Cardiac fibroblast (primary cell): ENCODE measurements around the gene WFDC1.
A peak's percentile ranks its signal among the peaks of the same experiment; 100 is the strongest.

Source experiments
- DNase-seq, 2 donors: peaks; one replicate each; pipeline versions ENCODE4 v3.0.0 to v3.0.0-alpha.2; 2010; ENCODE audit warnings: low read depth in 2 of 2
- H3K4me3 ChIP-seq, 2 donors: replicated peaks in 1 of 2; 1 replicate in 1 of 2; 2 replicates in 1 of 2; pipeline ENCODE4 v1.5.1; 2011; ENCODE audit warnings: low read depth in 2 of 2, low read length in 2 of 2, mild to moderate bottlenecking in 2 of 2, moderate library complexity in 1 of 2
- CTCF ChIP-seq: IDR thresholded peaks from one replicate; pipeline ENCODE4 v1.5.1; 2011; ENCODE audit warnings: low read depth, mild to moderate bottlenecking, low read length, inconsistent platforms

Gene WFDC1

DNA sequence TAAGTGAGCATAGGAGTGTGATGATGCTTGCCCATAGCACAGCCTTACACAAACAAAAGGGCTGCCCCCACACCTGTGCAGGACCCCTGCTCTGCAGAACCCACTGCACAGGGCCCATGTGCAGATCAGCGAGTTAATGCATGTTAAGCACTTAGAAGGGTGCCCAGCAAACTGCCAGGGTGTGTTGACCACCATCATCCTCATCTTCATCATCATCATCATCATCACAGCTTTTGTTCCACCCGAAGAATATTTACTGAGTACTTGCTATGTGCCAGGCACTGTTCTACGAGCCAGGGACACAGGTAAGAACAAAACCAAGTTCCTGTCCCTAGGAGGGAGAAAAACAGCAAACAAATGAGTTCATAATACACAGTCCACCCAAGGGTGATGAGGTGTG is 11.9 kb downstream of the WFDC1 start:
- no peak overlapping the region for H3K4me3 ChIP-seq
- TF ChIP-seq CTCF, result no peak
- no peak for DNase-seq

DNA sequence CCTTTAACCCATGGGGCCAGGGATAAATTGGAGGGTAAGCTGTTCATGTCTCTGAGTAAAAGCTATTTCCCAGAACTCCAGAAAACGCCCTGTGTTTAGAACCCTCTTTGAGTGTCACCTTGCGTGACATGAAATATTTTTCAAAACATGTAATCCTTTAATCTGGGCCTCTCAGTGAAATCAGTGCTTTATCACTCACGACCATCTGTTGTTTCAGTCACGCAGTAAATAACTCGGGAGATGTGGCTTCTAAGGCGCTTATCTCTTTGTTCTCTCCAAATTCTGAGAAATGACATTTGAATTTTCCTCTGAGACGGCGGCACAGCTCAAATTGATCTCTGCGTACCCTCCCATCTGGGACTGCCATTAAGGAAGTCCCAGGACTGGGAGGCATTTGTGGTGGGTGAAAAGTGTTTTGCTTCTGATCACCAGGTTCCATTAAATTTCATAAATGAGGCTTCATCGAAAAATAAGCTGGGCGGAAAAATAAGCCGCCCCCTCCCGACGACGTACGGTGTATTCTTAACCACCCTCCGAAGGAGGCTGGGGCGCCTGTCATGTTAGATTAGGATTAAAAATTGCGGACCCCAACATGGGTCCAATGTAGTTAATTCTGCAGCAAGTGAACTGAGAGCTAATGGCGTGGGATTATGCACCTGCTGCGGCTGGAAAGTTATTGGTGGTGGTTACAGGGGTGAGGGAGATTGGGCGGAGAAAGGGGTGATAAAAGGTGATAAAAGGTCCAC is 12.7 kb downstream of the WFDC1 start:
- no peak for TF ChIP-seq CTCF
- no peak overlapping the region for H3K4me3 ChIP-seq
- no peak for DNase-seq

DNA sequence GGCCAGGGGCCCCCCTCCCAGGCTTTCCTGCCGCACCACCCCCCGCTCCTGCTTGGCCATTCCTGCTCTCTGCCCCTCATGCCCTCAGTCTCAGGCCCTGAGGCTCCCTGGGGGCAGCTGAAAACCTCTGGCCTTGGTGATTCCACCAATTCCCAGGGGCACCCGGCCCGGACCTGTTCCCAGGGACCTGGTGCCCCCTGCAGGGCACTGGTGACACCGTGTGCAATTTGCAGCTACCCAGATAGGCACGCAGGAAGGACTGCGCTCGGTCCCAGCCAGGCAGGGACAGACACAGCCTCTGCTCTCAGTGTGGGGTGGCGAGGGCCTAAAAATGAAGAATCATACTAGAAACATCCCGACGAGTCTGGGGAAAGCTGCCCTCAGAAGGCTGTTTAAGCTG is 13.4 kb downstream of the WFDC1 start:
- peak; percentile 69 for TF ChIP-seq CTCF
- no peak overlapping the region for H3K4me3 ChIP-seq
- DNase-seq, result peak; percentile 67 to 69

GRCh38 chr16:84310642-84311041 is 16.0 kb downstream of the WFDC1 start:
- no peak for DNase-seq
- no peak overlapping the region for H3K4me3 ChIP-seq
- TF ChIP-seq CTCF, result no peak

GRCh38 chr16:84312783-84313382 is 18.2 kb downstream of the WFDC1 start:
- no peak for DNase-seq
- H3K4me3 ChIP-seq, result no peak overlapping the region
- no peak for TF ChIP-seq CTCF

DNA sequence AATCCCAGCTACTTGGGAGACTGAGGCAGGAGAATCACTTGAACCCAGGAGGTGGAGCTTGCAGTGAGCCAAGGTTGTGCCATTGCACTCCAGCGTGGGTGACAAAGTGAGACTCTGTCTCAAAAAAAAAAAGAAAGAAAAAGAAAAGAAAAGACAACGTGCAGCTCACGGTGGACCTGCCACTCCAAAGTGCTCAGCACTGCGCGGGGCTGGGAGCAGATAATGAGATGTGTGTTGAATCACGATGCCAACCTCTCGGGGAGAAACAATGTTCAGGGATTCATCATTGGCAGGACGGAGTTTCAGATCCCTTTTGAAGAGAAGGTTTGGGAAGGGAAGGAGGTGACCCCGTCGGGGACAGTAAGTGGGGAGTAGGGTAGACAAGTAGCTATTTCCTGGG is 19.2 kb downstream of the WFDC1 start:
- TF ChIP-seq CTCF, result no peak
- H3K4me3 ChIP-seq, result no peak overlapping the region
- no peak for DNase-seq
